ENCODE results near the gene CAMK2A.
A peak's percentile ranks its signal among the peaks of the same experiment; 100 is the strongest.

Gene CAMK2A

GRCh38 chr5:150302301-150303069 lies 12.9 kb upstream of the CAMK2A start, which contains the start of gene ARSI:
Gene ARSI (minus strand): TSS chr5:150302905. CDS start chr5:150302373, 532 bp downstream.
- DNase-seq (ENCODE audit: low read depth, low spot score), result no peak
- no peak within 1 kb of the TSS for H3K27ac ChIP-seq

GRCh38 chr5:150301901-150302300 lies 12.3 kb upstream of the CAMK2A start:
- no peak overlapping the region for H3K27ac ChIP-seq

GRCh38 chr5:150301170-150301505 lies 11.6 kb upstream of the CAMK2A start:
- H3K27ac ChIP-seq, result no peak overlapping the region

More at GRCh38 chr5:150301901-150302300, 12.3 kb upstream of the CAMK2A start:
- DNase-seq (ENCODE audit: low read depth, low spot score), result no peak

GRCh38 chr5:150300496-150301169 lies 11.1 kb upstream of the CAMK2A start:
- no peak overlapping the region for H3K27ac ChIP-seq
- DNase-seq (ENCODE audit: low read depth, low spot score), result no peak

More at GRCh38 chr5:150301170-150301505, 11.6 kb upstream of the CAMK2A start:
- no peak for DNase-seq (ENCODE audit: low read depth, low spot score)

- no peak for DNase-seq (ENCODE audit: low read depth, low spot score)
- H3K27ac ChIP-seq, result peak overlapping the region; percentile 54
Measured at GRCh38 chr5:150299571-150300327, 10.2 kb upstream of the CAMK2A start.

- peak overlapping the region; percentile 54 for H3K27ac ChIP-seq
- DNase-seq (ENCODE audit: low read depth, low spot score), result peak; percentile 79
Measured at GRCh38 chr5:150298701-150299451, 9.3 kb upstream of the CAMK2A start.

GRCh38 chr5:150297934-150298595 lies 8.5 kb upstream of the CAMK2A start:
- no peak for DNase-seq (ENCODE audit: low read depth, low spot score)
- peak overlapping the region; percentile 54 for H3K27ac ChIP-seq

- H3K27ac ChIP-seq, result no peak overlapping the region
- no peak for DNase-seq (ENCODE audit: low read depth, low spot score)
Measured at GRCh38 chr5:150297236-150297890, 7.8 kb upstream of the CAMK2A start.

GRCh38 chr5:150296496-150296895 lies 6.9 kb upstream of the CAMK2A start:
- H3K27ac ChIP-seq, result no peak overlapping the region
- DNase-seq (ENCODE audit: low read depth, low spot score), result no peak

GRCh38 chr5:150295741-150296486 lies 6.3 kb upstream of the CAMK2A start:
- H3K27ac ChIP-seq, result peak overlapping the region; percentile 42
- no peak for DNase-seq (ENCODE audit: low read depth, low spot score)

GRCh38 chr5:150295172-150295634 lies 5.6 kb upstream of the CAMK2A start:
- H3K27ac ChIP-seq, result peak overlapping the region; percentile 42
- peak; percentile 59 for DNase-seq (ENCODE audit: low read depth, low spot score)

GRCh38 chr5:150294551-150295071 lies 5.0 kb upstream of the CAMK2A start:
- H3K27ac ChIP-seq, result peak overlapping the region; percentile 42
- no peak for DNase-seq (ENCODE audit: low read depth, low spot score)

- no peak overlapping the region for H3K27ac ChIP-seq
- no peak for DNase-seq (ENCODE audit: low read depth, low spot score)
Measured at GRCh38 chr5:150293091-150293941, 3.7 kb upstream of the CAMK2A start.

GRCh38 chr5:150291388-150292385 lies 2.1 kb upstream of the CAMK2A start:
- DNase-seq (ENCODE audit: low read depth, low spot score), result no peak
- H3K27ac ChIP-seq, result no peak overlapping the region

GRCh38 chr5:150288791-150289190 lies 782 bp downstream of the CAMK2A start:
- DNase-seq (ENCODE audit: low read depth, low spot score), result no peak
- H3K27ac ChIP-seq, result no peak overlapping the region

GRCh38 chr5:150288361-150288760 lies 1.2 kb downstream of the CAMK2A start:
- no peak overlapping the region for H3K27ac ChIP-seq
- DNase-seq (ENCODE audit: low read depth, low spot score), result no peak
